Measurements from ENCODE around the gene ARID1B.

The ARID1B gene

GRCh38 chr6:156791320-156791850 is 14.2 kb downstream of the ARID1B start:
- DNase-seq (ENCODE audit: low spot score), result no peak

- DNase-seq (ENCODE audit: low spot score), result no peak
Observed at GRCh38 chr6:156793200-156793599, 16.0 kb downstream of the ARID1B start.

GRCh38 chr6:156794546-156795354 is 17.6 kb downstream of the ARID1B start:
- no peak for DNase-seq (ENCODE audit: low spot score)

- no peak for DNase-seq (ENCODE audit: low spot score)
Observed at GRCh38 chr6:156795825-156796224, 18.6 kb downstream of the ARID1B start.

GRCh38 chr6:156796627-156797026 is 19.4 kb downstream of the ARID1B start:
- DNase-seq (ENCODE audit: low spot score), result no peak

- DNase-seq (ENCODE audit: low spot score), result no peak
Observed at GRCh38 chr6:156797901-156798735, 20.9 kb downstream of the ARID1B start.

- DNase-seq (ENCODE audit: low spot score), result no peak
Observed at GRCh38 chr6:156801712-156802111, 24.5 kb downstream of the ARID1B start.

GRCh38 chr6:156803353-156803752 is 26.2 kb downstream of the ARID1B start:
- DNase-seq (ENCODE audit: low spot score), result no peak

GRCh38 chr6:156804402-156804801 is 27.2 kb downstream of the ARID1B start:
- DNase-seq (ENCODE audit: low spot score), result no peak

GRCh38 chr6:156806155-156806554 is 29.0 kb downstream of the ARID1B start:
- no peak for DNase-seq (ENCODE audit: low spot score)

- no peak for DNase-seq (ENCODE audit: low spot score)
Observed at GRCh38 chr6:156807028-156807427, 29.9 kb downstream of the ARID1B start.

GRCh38 chr6:156807795-156808194 is 30.6 kb downstream of the ARID1B start:
- DNase-seq (ENCODE audit: low spot score), result no peak

GRCh38 chr6:156808287-156808686 is 31.1 kb downstream of the ARID1B start:
- DNase-seq (ENCODE audit: low spot score), result no peak

GRCh38 chr6:156809034-156809433 is 31.9 kb downstream of the ARID1B start:
- DNase-seq (ENCODE audit: low spot score), result no peak

GRCh38 chr6:156809446-156810178 is 32.4 kb downstream of the ARID1B start:
- no peak for DNase-seq (ENCODE audit: low spot score)

- DNase-seq (ENCODE audit: low spot score), result no peak
Observed at GRCh38 chr6:156814036-156814581, 36.9 kb downstream of the ARID1B start.

GRCh38 chr6:156816505-156816904 is 39.3 kb downstream of the ARID1B start:
- DNase-seq (ENCODE audit: low spot score), result no peak

GRCh38 chr6:156820089-156820798 is 43.1 kb downstream of the ARID1B start:
- no peak for DNase-seq (ENCODE audit: low spot score)

- no peak for DNase-seq (ENCODE audit: low spot score)
Observed at GRCh38 chr6:156821707-156822106, 44.5 kb downstream of the ARID1B start.

- no peak for DNase-seq (ENCODE audit: low spot score)
Observed at GRCh38 chr6:156822747-156823206, 45.6 kb downstream of the ARID1B start.

GRCh38 chr6:156824142-156824541 is 47.0 kb downstream of the ARID1B start:
- no peak for DNase-seq (ENCODE audit: low spot score)
